Activated T-cell treated with anti-CD3 and anti-CD28 coated beads for 24 hours (primary cell): ENCODE data around the gene FITM2.

Experiments
- DNase-seq: peaks from one replicate; pipeline ENCODE4 v3.0.0-alpha.2; 2020; ENCODE audit warnings: low read depth

Gene FITM2

GRCh38 chr20:44279228-44279627 is 31.8 kb downstream of the FITM2 start:
- DNase-seq: no peak

- DNase-seq: no peak
Measured at GRCh38 chr20:44274303-44275017, 36.5 kb downstream of the FITM2 start.

- DNase-seq: no peak
Measured at GRCh38 chr20:44273231-44274215, 37.5 kb downstream of the FITM2 start.

- no peak for DNase-seq
Measured at GRCh38 chr20:44271915-44272663, 38.9 kb downstream of the FITM2 start.

- DNase-seq: no peak
Measured at GRCh38 chr20:44268802-44269201, 42.2 kb downstream of the FITM2 start.

- no peak for DNase-seq
Measured at GRCh38 chr20:44264287-44264686, 46.7 kb downstream of the FITM2 start.

GRCh38 chr20:44258226-44258890 is 52.6 kb downstream of the FITM2 start:
- no peak for DNase-seq

GRCh38 chr20:44256961-44257360 is 54.0 kb downstream of the FITM2 start:
- no peak for DNase-seq

- no peak for DNase-seq
Measured at GRCh38 chr20:44255942-44256341, 55.1 kb downstream of the FITM2 start.

- DNase-seq: no peak
Measured at GRCh38 chr20:44254073-44254472, 56.9 kb downstream of the FITM2 start.

GRCh38 chr20:44253528-44253927 is 57.5 kb downstream of the FITM2 start:
- DNase-seq: no peak
